Renal cortical epithelial cell (primary cell): Measurements from ENCODE around the gene ABHD6. TPM values are rescaled to one million over a fixed set of nuclear protein-coding genes. Genes with fewer than 3 reads are reported as not detected.
"Not testable (repeated sequence)": the region's sequence is repeated elsewhere in the genome, so short reads cannot be mapped to it uniquely, and the experiment has no call there.

Experiments
- DNase-seq: peaks from one replicate; pipeline ENCODE4 v3.0.0-alpha.2; 2011; ENCODE audit warnings: low read depth
- total RNA-seq: library from RNA; depleted of rRNA; stranded (reverse); fragments of >200 nt; gene quantifications from 2 replicates; pipeline ENCODE4 v1.2.3, GENCODE V29; 2014

The ABHD6 gene
- total RNA-seq, 1 donor from 2014 or later = 8.8 TPM

DNA sequence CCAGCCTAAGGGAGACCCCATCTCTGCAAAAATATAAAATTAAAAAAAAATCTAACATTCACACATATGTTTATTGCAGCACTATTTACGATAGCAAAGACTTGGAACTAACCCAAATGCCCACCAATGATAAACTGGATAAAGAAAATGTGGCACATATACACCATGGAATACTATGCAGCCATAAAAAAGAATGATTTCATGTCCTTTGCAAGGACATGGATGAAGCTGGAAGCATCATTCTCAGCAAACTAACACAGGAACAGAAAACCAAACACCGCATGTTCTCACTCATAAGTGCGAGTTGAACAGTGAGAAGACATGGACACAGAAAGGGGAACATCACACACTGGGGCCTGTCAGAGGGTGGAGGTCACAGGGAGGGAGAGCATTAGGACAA lies 35.8 kb downstream of the ABHD6 start:
- not testable (repeated sequence) for DNase-seq

DNA sequence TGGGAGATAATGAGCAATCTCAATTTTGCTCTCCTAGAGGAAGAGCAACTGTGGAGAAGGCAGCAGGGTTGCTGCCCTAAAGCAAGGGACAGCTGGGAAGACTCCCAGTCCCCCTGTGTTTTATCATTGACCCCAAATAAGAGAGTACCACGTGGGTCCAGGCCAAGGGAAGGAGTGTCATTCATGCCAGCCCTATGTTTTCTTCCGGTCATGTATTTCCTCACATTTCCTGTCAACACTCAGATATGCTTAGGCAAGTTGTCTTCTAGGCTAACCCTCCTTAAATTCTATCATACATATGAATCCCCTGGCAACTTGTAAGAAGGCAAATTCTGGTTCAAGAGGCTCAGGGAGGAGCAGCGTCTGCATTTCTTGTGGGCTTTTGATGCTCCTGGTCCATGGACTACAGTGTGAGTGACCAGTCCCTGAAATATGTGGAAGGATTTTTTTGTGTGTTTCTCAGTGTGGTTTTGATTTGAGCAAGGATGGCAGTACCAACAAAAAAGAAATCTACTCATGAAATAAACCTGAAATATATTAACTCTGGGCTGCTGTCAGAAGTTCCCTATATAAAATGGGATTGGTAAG lies 36.5 kb downstream of the ABHD6 start:
- DNase-seq = no peak

DNA sequence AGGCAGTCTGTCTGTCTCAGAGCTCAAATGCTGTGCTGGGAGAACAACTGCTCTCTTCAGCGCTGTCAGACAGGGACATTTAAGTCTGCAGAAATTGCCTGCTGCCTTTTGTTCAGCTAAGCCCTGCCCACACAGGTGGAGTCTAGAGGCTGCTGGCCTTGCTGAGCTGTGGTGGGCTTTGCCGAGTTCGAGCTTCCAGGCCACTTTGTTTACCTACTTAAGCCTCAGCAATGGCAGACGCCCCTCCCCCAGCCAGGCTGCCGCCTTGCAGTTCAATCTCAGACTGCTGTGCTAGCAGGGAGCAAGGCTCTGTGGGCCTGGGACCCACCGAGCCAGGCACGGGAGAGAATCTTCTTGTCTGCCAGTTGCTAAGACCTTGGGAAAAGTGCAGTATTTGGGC lies 43.5 kb downstream of the ABHD6 start:
- DNase-seq = no peak

DNA sequence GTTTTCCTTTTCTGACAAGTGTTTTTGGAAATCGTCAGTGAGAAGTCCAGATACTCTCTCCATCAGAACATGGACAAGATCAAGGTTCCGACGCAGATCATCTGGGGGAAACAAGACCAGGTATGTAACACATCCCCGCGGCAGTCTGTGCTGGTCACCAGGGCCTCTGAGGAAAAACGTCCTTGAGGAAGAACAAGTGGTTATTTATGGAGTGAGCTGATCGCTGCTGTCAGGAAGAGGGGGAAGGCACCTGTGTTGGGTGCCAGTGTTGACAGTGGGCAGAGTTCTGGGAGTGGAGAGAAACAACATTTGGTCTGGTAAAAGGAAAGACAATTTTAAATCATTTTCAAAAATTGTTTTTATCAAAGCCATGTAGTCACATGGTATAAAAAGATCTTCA lies 47.7 kb downstream of the ABHD6 start:
- DNase-seq = no peak

DNA sequence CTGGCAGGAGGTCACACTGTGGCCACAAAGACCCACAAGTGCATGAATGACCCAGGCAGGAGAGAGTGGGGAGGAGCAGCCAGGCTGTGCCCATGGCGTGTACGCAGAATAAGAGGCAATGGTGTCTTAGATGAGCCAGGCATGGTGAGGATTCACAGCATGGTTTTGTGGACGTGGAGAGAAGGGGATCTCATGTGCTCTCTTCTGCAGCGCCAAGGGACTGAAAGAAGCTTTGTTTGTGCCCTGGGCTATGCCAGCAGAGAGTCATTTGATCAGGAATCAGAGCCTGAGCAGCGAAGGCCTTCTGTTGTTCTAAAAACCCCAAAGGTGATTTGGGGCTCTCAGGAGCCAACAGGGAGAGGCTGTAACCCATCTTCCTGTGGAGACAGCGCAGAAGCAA lies 49.8 kb downstream of the ABHD6 start:
- no peak for DNase-seq

DNA sequence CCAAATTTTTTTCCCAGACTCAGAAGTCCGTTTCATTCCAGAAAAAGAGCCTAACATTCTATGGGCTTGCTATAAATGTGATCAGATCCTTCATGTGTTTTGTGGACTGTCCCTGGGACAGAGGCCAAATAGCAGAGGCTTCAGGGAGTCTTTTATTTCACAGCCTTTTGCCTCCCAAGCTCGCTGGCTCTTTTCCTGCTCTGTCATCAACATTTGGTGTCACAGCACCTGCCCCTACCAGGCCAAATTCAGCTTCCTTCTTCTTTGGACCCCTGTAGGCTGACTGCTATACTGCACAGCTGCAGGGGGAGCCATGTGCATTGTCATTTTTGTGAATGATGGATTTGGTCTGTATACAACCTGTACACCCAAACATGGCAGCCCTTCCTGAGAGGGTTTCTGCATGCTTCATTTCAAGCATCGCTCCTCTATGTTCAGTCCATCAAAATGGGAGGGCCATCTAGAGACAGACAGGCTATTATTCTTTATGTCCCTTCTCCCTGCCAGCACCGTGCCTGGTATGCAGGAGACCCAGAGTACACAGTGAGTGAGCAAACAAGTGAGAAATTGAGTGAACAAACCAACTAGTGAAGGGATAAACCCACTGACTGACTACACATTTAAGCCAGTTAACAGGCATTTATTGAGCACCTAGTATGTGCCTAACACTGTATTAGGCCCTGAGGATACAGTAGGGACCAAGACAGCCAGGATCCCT lies 50.6 kb downstream of the ABHD6 start:
- DNase-seq = no peak

DNA sequence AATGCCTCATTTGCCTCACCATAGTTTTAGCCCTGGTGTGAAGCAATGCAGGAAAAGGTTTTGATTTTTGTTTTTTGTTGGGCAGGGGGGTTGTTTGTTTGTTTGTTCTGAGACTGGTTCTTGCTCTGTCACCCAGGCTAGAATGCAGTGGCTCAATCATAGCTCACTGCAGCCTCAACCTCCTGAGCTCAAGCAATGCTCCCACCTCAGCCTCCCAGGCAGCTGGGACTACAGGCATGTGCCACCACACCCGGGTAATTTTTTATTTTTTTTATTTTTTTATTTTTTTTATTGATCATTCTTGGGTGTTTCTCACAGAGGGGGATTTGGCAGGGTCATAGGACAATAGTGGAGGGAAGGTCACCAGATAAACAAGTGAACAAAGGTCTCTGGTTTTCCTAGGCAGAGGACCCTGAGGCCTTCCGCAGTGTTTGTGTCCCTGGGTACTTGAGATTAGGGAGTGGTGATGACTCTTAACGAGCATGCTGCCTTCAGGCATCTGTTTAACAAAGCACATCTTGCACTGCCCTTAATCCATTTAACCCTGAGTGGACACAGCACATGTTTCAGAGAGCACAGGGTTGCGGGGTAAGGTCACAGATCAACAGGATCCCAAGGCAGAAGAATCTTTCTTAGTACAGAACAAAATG lies 51.5 kb downstream of the ABHD6 start:
- not testable (repeated sequence) for DNase-seq

DNA sequence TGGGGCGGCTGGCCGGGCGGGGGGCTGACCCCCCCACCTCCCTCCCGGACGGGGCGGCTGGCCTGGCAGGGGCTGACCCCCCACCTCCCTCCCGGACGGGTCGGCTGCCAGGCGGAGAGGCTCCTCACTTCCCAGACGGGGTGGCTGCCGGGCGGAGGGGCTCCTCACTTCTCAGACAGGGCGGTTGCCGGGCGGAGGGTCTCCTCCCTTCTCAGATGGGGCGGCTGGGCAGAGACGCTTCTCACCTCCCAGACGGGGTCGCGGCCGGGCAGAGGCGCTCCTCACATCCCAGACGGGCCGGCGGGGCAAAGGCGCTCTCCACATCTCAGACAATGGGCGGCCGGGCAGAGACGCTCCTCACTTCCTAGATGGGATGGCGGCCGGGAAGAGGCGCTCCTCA lies 52.9 kb downstream of the ABHD6 start:
- not testable (repeated sequence) for DNase-seq

DNA sequence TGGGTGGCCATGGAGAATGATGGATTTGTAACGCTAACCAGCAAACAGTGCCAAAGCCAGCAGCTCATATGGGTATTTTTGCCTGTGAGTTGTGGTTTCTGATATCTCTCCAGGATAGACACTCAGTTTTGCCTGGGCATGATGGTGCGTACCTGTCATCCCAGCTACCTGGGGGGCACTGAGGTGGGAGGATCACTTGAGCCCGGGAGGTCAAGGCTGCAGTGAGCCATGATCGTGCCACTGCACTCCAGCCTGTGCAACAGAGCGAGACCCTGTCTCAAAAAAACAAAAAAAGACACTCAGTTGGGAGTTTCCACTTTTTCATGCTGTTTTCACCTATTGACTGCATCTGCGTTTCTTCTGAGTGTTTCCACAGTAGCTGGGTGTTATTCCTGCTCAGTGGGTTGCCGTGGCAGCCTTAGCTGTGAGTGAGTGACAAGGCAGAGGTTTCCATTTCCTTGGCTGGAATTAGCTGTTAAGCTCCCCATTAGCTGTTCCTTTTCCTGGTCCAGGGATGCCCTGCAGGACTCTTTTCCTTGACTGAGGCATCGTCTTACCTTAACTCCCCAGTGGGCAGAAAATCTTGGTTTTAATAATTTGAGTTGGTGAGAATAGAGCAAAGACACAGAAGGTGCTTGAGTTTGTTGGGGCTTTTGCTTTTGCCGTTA lies 54.2 kb downstream of the ABHD6 start:
- DNase-seq = peak; percentile 10

DNA sequence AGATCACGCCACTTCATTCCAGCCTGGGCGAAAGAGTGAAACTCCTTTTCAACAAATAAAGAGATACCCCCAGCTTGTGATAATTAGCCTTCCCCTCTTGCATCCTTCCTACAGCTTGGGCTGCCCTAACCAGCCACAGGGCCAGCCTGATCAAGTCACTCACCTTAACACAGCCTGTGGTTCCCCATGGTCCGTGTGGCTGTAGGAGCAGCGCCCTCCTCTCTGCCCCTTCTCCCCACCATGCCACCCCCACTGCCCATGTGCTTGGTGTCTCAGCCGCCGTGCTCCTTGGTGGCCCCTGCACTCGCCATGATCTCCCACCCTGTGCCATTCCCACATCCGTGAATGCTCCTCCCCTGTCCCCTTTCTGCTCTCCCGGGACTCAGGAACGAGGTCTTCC lies 55.3 kb downstream of the ABHD6 start:
- DNase-seq = no peak

DNA sequence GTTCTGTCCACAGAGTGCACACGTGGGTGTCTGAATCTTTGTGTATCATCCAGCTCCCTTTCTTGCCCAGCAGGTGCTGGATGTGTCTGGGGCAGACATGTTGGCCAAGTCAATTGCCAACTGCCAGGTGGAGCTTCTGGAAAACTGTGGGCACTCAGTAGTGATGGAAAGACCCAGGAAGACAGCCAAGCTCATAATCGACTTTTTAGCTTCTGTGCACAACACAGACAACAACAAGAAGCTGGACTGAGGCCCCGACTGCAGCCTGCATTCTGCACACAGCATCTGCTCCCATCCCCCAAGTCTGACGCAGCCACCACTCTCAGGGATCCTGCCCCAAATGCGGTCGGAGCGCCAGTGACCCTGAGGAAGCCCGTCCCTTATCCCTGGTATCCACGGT lies 55.9 kb downstream of the ABHD6 start:
- no peak for DNase-seq

DNA sequence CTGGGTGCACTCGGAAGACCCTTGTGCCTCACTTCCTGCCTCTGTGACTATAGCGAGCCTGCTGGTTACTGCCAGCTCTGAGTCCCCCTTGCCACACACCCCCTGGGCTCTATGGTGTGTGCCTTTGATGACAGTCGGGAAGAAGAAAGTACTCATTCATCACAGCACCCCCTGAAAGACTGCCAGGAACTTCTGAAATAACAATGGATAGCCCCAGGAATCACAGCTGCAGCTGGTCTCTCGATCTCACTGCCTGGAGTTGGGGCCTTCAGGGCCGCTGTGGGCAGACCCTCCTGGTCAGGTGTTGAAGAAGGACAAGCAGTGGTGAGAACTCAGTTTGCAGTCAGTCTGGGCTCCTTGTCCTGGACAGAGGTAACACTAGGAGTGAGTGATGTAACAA lies 58.7 kb downstream of the ABHD6 start:
- no peak for DNase-seq

DNA sequence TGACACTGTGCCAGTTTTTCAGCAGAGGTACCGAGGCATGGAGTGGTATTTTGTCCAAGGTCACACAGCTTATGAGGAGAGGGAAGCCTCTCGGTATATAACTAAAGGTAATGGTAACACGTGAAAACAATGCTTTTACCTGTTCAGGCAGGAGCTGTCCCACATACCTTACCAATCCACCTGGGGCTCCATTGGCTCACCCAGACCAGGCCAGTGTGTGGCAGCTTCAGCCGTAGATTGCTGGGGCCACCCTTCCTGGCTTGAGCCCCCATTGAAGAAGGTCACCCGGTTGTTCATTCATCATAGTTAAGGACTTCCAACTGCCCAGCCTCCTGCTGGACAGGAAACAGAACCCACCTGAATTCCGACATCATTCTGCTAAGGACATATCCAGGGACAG lies 59.3 kb downstream of the ABHD6 start:
- DNase-seq = no peak

DNA sequence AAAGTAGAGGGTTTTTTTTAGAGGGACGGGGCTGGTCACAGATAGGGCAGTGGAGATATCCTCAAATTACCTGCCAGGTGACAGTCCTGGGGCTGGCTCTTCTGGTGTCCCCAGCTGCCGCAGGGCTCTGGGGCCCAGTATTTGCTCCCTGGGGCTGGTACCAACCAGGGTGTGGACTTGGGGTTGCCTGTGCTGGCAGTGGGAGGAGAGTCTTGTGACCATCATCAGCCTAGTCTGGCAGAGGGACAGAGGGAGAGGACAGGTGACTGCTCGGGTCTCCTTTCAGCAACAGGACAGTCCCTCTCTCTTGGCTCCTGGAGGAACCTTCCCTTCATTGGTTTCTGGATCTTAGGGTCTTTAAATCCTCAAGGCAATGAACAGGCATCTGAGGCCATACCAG lies 60.6 kb downstream of the ABHD6 start:
- DNase-seq = no peak

DNA sequence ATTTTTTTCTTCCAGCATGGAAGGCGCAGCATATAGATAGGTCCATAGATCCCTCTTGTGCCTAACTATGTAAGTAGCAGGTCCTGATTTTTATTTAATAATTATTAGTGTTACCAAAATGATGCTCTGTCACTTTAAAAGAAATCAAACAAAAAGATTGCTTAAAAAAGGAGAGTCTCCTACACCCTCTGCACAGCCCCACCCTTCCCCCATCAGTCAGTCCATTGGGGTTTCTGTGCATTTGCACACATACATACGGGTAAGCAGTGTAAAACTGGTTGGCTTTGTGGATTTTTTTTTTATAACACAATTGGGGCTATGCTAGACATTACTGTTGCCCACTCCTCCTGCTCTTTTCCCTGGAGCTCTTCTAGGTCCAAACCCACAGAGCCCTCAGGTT lies 61.5 kb downstream of the ABHD6 start:
- no peak for DNase-seq

DNA sequence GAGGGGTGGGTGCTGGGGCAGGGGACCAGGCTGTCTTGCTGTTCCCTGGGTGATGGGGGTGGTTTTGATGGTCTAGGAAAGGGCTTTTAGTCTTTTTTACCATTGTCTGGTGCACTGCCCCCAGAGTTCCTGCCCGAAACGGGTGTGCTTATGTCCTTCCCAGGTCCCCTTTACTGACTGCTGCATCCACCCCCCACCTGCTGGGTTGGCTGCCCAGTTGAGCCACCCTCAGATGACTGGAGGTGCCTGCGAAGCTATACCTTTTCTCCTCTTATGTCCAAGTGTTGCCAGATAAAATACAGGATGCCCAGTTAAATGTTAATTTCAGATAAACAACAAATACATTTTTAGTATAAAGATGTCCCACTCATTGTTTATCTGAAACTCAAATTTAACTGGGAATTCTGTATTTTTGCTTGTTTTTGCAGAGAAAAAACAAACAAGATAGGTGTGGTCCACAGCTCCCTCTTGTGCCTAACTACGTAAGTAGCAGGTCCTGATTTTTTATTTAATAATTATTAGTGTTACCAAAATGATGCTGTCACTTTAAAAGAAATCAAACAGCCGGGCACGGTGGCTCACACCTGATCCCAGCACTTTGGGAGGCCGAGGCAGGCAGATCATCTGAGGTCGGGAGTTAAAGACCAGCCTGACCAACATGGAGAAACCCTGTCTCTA lies 62.4 kb downstream of the ABHD6 start:
- DNase-seq = peak; percentile 67

DNA sequence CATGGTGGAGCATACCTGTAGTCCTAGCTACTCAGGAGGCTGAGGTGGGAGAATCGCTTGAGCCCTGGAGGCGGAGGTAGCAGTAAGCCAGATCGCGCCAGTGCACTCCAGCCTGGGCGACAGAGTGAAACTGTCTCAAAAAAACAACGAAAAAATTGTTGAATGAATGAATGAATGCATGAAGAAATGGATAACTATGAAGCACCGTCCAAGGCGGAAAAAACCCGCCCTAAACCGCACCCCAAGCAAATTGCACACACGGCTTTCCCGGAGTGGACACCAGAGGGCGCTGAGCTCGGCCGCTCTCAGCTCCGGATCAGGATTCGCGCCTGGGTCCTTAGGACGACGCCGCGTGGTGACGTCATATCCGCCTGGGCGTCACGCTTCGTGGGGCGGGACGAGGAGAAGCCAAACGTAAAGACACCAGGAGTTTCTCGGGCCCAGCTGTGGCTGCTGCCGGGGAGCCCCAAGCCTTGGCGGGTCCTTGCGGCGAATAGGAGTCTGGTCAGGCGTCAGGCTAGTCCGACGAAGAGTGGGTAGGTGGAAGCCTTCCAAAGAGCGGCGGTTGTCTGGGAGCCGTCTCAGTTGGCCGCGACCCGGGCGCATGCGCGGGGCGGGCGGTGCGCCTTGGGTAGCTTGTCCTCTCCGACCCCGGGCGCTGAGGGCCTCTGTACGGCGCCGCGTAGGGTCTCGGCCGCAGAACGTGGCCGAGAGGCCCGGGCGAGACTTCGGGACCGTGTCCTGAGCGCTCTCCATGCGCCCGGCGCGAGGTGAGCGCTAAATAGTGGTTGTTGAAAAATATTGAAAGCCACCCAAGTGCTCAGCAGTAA lies 68.5 kb downstream of the ABHD6 start, which contains the start of the genes HTD2 and RPP14:
TSS of gene HTD2 (plus strand) at position 639 of the 830 bp plus-strand sequence. CDS start 11,094 bp downstream, outside the sequence.
TSS of gene RPP14 (plus strand) at position 364 of the 830 bp plus-strand sequence. CDS start 4,085 bp downstream, outside the sequence.
- DNase-seq = peak; percentile 89

DNA sequence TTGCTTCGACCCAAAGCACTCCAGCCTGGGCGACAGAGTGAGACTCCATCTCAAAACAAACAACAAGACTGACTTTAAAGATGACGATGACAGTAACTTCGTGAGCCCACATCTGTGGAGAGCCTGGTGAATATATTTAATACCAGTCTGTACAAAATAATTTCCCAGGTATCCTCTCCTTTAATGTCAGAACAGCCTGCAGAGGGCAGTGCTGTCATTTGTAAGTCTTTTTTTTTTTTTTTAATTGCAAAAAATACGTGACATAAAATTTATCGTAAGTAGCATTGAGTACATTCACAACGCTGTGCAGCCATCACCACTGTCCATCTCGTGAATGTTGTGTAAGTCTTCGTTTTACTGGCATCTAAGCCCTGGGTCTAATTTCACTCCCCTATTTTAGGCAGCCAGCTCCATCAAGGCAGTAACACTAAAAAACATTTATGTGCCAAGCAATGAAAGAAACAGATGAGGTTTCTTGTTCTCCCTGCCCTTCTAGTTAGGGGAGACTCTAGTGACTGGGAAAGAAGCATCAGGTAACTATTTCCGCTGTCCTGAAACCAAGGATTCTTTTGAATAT lies 70.1 kb downstream of the ABHD6 start:
- peak; percentile 82 for DNase-seq

DNA sequence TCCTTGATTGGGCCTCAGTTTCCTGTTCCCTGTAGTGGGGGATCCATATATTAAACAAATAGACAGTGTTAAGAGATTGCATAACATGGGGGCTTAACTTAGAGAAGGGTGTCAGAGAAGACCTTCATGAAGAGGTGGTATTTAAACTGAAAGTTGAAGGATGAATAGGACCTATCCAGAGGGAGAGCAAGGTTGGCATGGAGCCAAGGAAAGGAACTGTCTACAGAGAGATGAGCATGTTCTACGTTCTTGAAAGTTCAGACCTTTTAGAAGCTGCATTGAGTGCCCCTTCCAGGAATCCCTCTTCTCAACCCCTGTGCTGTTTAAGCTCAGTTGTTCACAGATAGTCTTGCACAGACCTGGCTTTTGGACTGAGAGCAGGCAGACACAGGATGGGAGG lies 71.1 kb downstream of the ABHD6 start:
- no peak for DNase-seq

DNA sequence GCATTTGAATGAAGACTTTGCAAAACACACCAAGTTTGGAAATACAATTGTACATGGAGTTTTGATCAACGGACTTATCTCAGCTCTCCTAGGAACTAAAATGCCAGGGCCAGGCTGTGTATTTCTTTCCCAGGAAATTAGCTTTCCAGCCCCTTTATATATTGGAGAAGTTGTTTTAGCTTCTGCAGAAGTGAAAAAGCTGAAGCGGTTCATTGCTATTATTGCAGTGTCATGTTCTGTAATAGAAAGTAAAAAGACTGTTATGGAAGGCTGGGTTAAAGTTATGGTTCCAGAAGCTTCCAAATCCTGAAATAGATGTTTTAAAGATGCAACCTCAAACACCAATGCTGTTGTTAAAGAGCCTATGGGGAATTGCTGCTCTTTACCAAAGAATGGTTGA lies 80.2 kb downstream of the ABHD6 start:
- no peak for DNase-seq

DNA sequence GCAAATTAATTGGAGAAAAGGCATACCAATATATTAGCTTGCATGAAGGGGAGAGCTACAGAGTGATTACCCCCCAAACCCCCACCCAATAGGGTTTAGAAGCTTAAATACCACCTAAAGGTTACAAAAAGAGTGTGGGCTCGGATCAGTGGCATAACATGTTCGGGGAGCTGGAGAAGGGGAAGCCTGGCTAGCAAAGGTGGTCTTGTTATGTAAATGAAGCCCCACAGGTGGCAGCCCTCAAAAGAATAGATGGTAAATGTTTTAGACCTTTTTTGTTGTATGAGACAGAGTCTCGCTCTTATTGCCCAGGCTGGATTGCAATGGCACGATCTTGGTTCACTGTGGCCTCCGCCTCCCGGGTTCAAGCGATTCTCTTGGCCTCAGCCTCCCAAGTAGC lies 84.2 kb downstream of the ABHD6 start:
- DNase-seq = no peak
